ENCODE results near the gene GSG1L.

GSG1L gene

GRCh38 chr16:27820646-27821345, 242.7 kb downstream of the GSG1L start:
- Histone ChIP-seq H3K9me3 (replicated peaks in 1 of 2; ENCODE audit: control insufficient read depth in 2 of 2, insufficient read depth in 1 of 2, low read depth in 1 of 2, low read length in 2 of 2) (no peaks in the 10 kb centered on the region), H2AK5ac (ENCODE audit: low read depth, low read length) (no peak overlapping the region), H3K27ac (replicated peaks; ENCODE audit: low read length) (no peak overlapping the region), H3K4me2 (ENCODE audit: insufficient read depth, low read length, poor library complexity, severe bottlenecking) (no peak overlapping the region), H3K4me3 (ENCODE audit: low read length in 2 of 2) (no peak overlapping the region), H2BK15ac (ENCODE audit: low read length) (no peak overlapping the region), H3K27me3 (ENCODE audit: control insufficient read depth in 3 of 3, insufficient read depth in 3 of 3, low read depth in 1 of 3, low read length in 3 of 3) (peaks cover 0 to 25% (median 0%) of the 10 kb centered on the region in 3 experiments), H3K9ac (ENCODE audit: low read depth, low read length, poor library complexity) (no peak overlapping the region), H3K14ac (ENCODE audit: low read length) (no peak overlapping the region), H3K4me1 (ENCODE audit: control insufficient read depth in 2 of 2, insufficient read depth in 1 of 2, low read depth in 1 of 2, low read length in 2 of 2) (no peaks in the 10 kb centered on the region), H3K36me3 (replicated peaks in 1 of 2; ENCODE audit: control insufficient read depth in 2 of 2, insufficient read depth in 2 of 2, low read length in 2 of 2) (no peaks in the 10 kb centered on the region), H2BK120ac (ENCODE audit: low read depth, low read length) (no peak overlapping the region), H4K8ac (ENCODE audit: low read depth, low read length) (no peak overlapping the region), H2AFZ (ENCODE audit: low read length) (no peak overlapping the region), H3K79me1 (ENCODE audit: low read depth, low read length) (no peaks in the 10 kb centered on the region), H3K4ac (ENCODE audit: low read length) (no peak overlapping the region), H3K18ac (ENCODE audit: low read length) (peak overlapping the region; percentile 3), H4K91ac (ENCODE audit: low read depth, low read length, poor library complexity) (no peak overlapping the region), H2BK5ac (ENCODE audit: low read length) (peak overlapping the region; percentile 56), H2BK12ac (ENCODE audit: low read length) (no peak overlapping the region), H3K23ac (ENCODE audit: low read depth, low read length, poor library complexity) (peak overlapping the region; percentile 14)
- no CpG with 5 or more reads among the region's 10 CpGs for WGBS, 2 donors (ENCODE audit: extremely low coverage in 2 of 2, insufficient read length in 2 of 2, insufficient replicate concordance in 1 of 2)
- DNase-seq (ENCODE audit: low spot score): no peak

GRCh38 chr16:27819881-27820610, 243.5 kb downstream of the GSG1L start:
- Histone ChIP-seq H2BK15ac (ENCODE audit: low read length) (no peak overlapping the region), H2AK5ac (ENCODE audit: low read depth, low read length) (no peak overlapping the region), H3K27me3 (ENCODE audit: control insufficient read depth in 3 of 3, insufficient read depth in 3 of 3, low read depth in 1 of 3, low read length in 3 of 3) (peaks cover 0 to 25% (median 0%) of the 10 kb centered on the region in 3 experiments), H3K14ac (ENCODE audit: low read length) (no peak overlapping the region), H3K4me1 (ENCODE audit: control insufficient read depth in 2 of 2, insufficient read depth in 1 of 2, low read depth in 1 of 2, low read length in 2 of 2) (no peaks in the 10 kb centered on the region), H3K27ac (replicated peaks; ENCODE audit: low read length) (no peak overlapping the region), H4K8ac (ENCODE audit: low read depth, low read length) (no peak overlapping the region), H3K4me2 (ENCODE audit: insufficient read depth, low read length, poor library complexity, severe bottlenecking) (no peak overlapping the region), H3K23ac (ENCODE audit: low read depth, low read length, poor library complexity) (peak overlapping the region; percentile 14), H2BK120ac (ENCODE audit: low read depth, low read length) (no peak overlapping the region), H3K79me1 (ENCODE audit: low read depth, low read length) (no peaks in the 10 kb centered on the region), H2BK5ac (ENCODE audit: low read length) (peak overlapping the region; percentile 56), H3K36me3 (replicated peaks in 1 of 2; ENCODE audit: control insufficient read depth in 2 of 2, insufficient read depth in 2 of 2, low read length in 2 of 2) (no peaks in the 10 kb centered on the region), H3K9me3 (replicated peaks in 1 of 2; ENCODE audit: control insufficient read depth in 2 of 2, insufficient read depth in 1 of 2, low read depth in 1 of 2, low read length in 2 of 2) (no peaks in the 10 kb centered on the region), H2AFZ (ENCODE audit: low read length) (no peak overlapping the region), H3K18ac (ENCODE audit: low read length) (no peak overlapping the region), H3K9ac (ENCODE audit: low read depth, low read length, poor library complexity) (no peak overlapping the region), H4K91ac (ENCODE audit: low read depth, low read length, poor library complexity) (no peak overlapping the region), H3K4ac (ENCODE audit: low read length) (no peak overlapping the region), H2BK12ac (ENCODE audit: low read length) (no peak overlapping the region), H3K4me3 (ENCODE audit: low read length in 2 of 2) (no peak overlapping the region)
- no peak for DNase-seq (ENCODE audit: low spot score)
- WGBS, 2 donors (ENCODE audit: extremely low coverage in 2 of 2, insufficient read length in 2 of 2, insufficient replicate concordance in 1 of 2): no CpG with 5 or more reads among the region's 20 CpGs

GRCh38 chr16:27819356-27819755, 244.2 kb downstream of the GSG1L start:
- no peak overlapping the region for H4K91ac ChIP-seq (ENCODE audit: low read depth, low read length, poor library complexity)
- H3K36me3 ChIP-seq (replicated peaks in 1 of 2; ENCODE audit: control insufficient read depth in 2 of 2, insufficient read depth in 2 of 2, low read length in 2 of 2): no peaks in the 10 kb centered on the region
- H3K23ac ChIP-seq (ENCODE audit: low read depth, low read length, poor library complexity): no peak overlapping the region
- H2AK5ac ChIP-seq (ENCODE audit: low read depth, low read length): no peak overlapping the region
- H3K4me3 ChIP-seq (ENCODE audit: low read length in 2 of 2): no peak overlapping the region
- no peak overlapping the region for H3K14ac ChIP-seq (ENCODE audit: low read length)
- peak overlapping the region; percentile 35 for H3K18ac ChIP-seq (ENCODE audit: low read length)
- no peak overlapping the region for H3K4ac ChIP-seq (ENCODE audit: low read length)
- no peak overlapping the region for H3K9ac ChIP-seq (ENCODE audit: low read depth, low read length, poor library complexity)
- H3K27ac ChIP-seq (replicated peaks; ENCODE audit: low read length): no peak overlapping the region
- DNase-seq (ENCODE audit: low spot score): no peak
- H2BK120ac ChIP-seq (ENCODE audit: low read depth, low read length): no peak overlapping the region
- no peaks in the 10 kb centered on the region for H3K9me3 ChIP-seq (replicated peaks in 1 of 2; ENCODE audit: control insufficient read depth in 2 of 2, insufficient read depth in 1 of 2, low read depth in 1 of 2, low read length in 2 of 2)
- H2BK12ac ChIP-seq (ENCODE audit: low read length): no peak overlapping the region
- H3K27me3 ChIP-seq (ENCODE audit: control insufficient read depth in 3 of 3, insufficient read depth in 3 of 3, low read depth in 1 of 3, low read length in 3 of 3): peaks cover 0 to 21% (median 0%) of the 10 kb centered on the region in 3 experiments
- H3K4me1 ChIP-seq (ENCODE audit: control insufficient read depth in 2 of 2, insufficient read depth in 1 of 2, low read depth in 1 of 2, low read length in 2 of 2): no peaks in the 10 kb centered on the region
- H3K4me2 ChIP-seq (ENCODE audit: insufficient read depth, low read length, poor library complexity, severe bottlenecking): no peak overlapping the region
- no peak overlapping the region for H2BK5ac ChIP-seq (ENCODE audit: low read length)
- peak overlapping the region; percentile 45 for H2BK15ac ChIP-seq (ENCODE audit: low read length)
- no peak overlapping the region for H2AFZ ChIP-seq (ENCODE audit: low read length)
- H3K79me1 ChIP-seq (ENCODE audit: low read depth, low read length): no peaks in the 10 kb centered on the region
- H4K8ac ChIP-seq (ENCODE audit: low read depth, low read length): no peak overlapping the region
- WGBS, 2 donors (ENCODE audit: extremely low coverage in 2 of 2, insufficient read length in 2 of 2, insufficient replicate concordance in 1 of 2): no CpG with 5 or more reads among the region's 13 CpGs

- no peak overlapping the region for H2AFZ ChIP-seq (ENCODE audit: low read length)
- no peak overlapping the region for H4K8ac ChIP-seq (ENCODE audit: low read depth, low read length)
- H3K27me3 ChIP-seq (ENCODE audit: control insufficient read depth in 3 of 3, insufficient read depth in 3 of 3, low read depth in 1 of 3, low read length in 3 of 3): peaks cover 0 to 20% (median 0%) of the 10 kb centered on the region in 3 experiments
- no peak overlapping the region for H2BK12ac ChIP-seq (ENCODE audit: low read length)
- H3K4me3 ChIP-seq (ENCODE audit: low read length in 2 of 2): no peak overlapping the region
- H3K4me1 ChIP-seq (ENCODE audit: control insufficient read depth in 2 of 2, insufficient read depth in 1 of 2, low read depth in 1 of 2, low read length in 2 of 2): no peaks in the 10 kb centered on the region
- H2AK5ac ChIP-seq (ENCODE audit: low read depth, low read length): no peak overlapping the region
- WGBS, 2 donors (ENCODE audit: extremely low coverage in 2 of 2, insufficient read length in 2 of 2, insufficient replicate concordance in 1 of 2): no CpG with 5 or more reads among the region's 13 CpGs
- no peak for DNase-seq (ENCODE audit: low spot score)
- H2BK5ac ChIP-seq (ENCODE audit: low read length): no peak overlapping the region
- no peak overlapping the region for H3K9ac ChIP-seq (ENCODE audit: low read depth, low read length, poor library complexity)
- H3K79me1 ChIP-seq (ENCODE audit: low read depth, low read length): no peaks in the 10 kb centered on the region
- no peak overlapping the region for H2BK120ac ChIP-seq (ENCODE audit: low read depth, low read length)
- no peak overlapping the region for H3K4ac ChIP-seq (ENCODE audit: low read length)
- H3K18ac ChIP-seq (ENCODE audit: low read length): no peak overlapping the region
- H3K23ac ChIP-seq (ENCODE audit: low read depth, low read length, poor library complexity): no peak overlapping the region
- no peak overlapping the region for H3K4me2 ChIP-seq (ENCODE audit: insufficient read depth, low read length, poor library complexity, severe bottlenecking)
- H3K9me3 ChIP-seq (replicated peaks in 1 of 2; ENCODE audit: control insufficient read depth in 2 of 2, insufficient read depth in 1 of 2, low read depth in 1 of 2, low read length in 2 of 2): no peaks in the 10 kb centered on the region
- no peak overlapping the region for H4K91ac ChIP-seq (ENCODE audit: low read depth, low read length, poor library complexity)
- H2BK15ac ChIP-seq (ENCODE audit: low read length): no peak overlapping the region
- no peak overlapping the region for H3K27ac ChIP-seq (replicated peaks; ENCODE audit: low read length)
- no peak overlapping the region for H3K14ac ChIP-seq (ENCODE audit: low read length)
- no peaks in the 10 kb centered on the region for H3K36me3 ChIP-seq (replicated peaks in 1 of 2; ENCODE audit: control insufficient read depth in 2 of 2, insufficient read depth in 2 of 2, low read length in 2 of 2)
Measured at GRCh38 chr16:27818246-27818645, 245.3 kb downstream of the GSG1L start.
